Omental fat pad (tissue), 4 donors: ENCODE measurements around the gene CDC42BPB. TPM values are rescaled to one million over a fixed set of nuclear protein-coding genes. Genes with fewer than 3 reads are reported as not detected.

ENCODE experiments used
- ATAC-seq: fragments of 150-250 bp; one replicate; pipeline ENCODE4 v1.9.1; 2016; ENCODE audit warnings: mild to moderate bottlenecking, moderate library complexity; ENCODE audit not compliant: low FRiP score
- DNase-seq: peaks from one replicate; pipeline ENCODE4 v3.0.0-alpha.2; 2019; ENCODE audit warnings: low spot score
- total RNA-seq, 4 donors: library from RNA; depleted of rRNA; stranded (reverse); fragments of >200 nt; gene quantifications; one replicate each; pipeline ENCODE4 v1.1.0, GENCODE V29; 2016
- TF ChIP-seq, protein P1 (sequence below), 3 donors: fragments of 450-650 bp; IDR thresholded peaks; one replicate each; pipeline ENCODE4 v1.5.1; 2016 to 2017; ENCODE audit warnings: antibody characterized with exemption in 3 of 3, mild to moderate bottlenecking in 3 of 3, moderate library complexity in 2 of 3

The CDC42BPB gene
- total RNA-seq, 4 donors from 2014 or later, result 63.7 to 131 (median 113) TPM

DNA sequence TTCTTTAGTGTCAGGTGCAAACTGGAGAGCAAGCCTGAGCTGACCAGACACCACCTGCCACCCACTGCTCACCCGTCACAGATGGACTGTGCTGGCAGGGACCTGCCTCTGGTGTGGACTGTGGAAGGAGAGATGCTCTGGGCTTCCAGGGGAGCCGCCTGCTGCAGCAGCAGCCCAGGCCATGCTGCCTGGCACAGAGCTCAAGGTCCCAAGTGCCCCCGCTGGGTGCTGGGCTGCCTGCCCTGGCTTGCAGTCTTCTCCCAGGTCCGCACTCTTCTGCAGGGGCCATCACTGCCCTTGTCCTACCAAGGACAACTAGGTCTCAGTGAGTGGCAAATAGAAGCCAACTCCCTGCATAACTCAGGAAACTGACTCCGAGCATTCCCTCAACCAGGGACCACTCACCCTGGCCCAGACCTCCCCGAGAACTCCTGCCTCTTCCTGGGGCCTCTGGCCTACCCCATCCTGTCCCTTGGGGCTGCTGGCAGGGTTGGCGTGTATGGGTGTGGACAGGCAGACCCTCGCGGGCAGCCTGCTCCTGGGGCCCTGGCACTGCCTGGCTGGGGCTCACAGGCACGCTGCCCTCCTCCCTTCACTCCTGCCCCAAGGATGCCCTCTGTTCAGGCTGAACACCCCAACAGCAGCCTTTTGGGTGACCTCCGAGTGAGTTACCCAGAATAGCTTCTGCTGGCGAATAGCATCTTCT is 125.6 kb downstream of the CDC42BPB start:
- no peak for ATAC-seq

DNA sequence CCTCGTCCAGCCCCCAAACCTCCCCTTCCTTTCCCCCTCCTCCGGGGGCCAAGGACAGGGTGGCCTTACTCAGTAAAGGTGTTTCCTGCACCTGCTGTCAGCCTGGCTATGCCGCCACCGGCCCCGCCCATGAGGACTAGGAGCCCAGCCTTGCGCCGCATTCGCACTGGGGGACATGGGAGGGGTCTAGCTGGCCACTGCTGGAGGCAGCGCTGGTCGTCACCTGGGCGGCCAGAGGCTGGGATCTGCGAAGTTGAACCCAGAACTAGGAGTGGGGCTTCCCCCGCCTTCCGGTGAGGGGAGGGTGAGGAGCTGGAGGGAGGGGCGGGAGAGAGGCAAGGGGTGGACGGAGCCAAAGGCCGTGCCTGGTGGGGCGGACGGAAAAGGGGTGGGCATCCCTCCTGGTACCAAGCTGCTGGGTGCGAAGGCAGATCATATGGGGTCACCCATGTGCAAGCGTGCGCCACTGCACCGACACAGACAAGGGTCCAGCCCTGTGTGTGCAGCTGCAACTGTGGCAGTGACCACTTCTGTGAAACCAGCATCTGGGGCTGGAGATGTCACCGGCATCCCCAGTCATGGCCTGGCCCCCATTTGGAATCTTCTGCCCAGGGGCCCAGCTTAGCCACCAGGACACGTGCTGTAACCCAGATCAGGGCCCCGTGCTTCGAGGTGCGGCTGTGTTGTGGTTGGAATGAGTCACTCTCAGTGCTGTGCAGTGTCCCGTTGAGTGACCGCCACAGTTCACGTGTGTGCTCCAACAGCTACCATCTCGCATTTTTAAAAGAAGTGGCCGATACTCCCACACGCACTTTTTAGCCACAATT is 126.4 kb downstream of the CDC42BPB start:
- ATAC-seq (no peak), DNase-seq (no peak)
- TF ChIP-seq, protein P1, sequence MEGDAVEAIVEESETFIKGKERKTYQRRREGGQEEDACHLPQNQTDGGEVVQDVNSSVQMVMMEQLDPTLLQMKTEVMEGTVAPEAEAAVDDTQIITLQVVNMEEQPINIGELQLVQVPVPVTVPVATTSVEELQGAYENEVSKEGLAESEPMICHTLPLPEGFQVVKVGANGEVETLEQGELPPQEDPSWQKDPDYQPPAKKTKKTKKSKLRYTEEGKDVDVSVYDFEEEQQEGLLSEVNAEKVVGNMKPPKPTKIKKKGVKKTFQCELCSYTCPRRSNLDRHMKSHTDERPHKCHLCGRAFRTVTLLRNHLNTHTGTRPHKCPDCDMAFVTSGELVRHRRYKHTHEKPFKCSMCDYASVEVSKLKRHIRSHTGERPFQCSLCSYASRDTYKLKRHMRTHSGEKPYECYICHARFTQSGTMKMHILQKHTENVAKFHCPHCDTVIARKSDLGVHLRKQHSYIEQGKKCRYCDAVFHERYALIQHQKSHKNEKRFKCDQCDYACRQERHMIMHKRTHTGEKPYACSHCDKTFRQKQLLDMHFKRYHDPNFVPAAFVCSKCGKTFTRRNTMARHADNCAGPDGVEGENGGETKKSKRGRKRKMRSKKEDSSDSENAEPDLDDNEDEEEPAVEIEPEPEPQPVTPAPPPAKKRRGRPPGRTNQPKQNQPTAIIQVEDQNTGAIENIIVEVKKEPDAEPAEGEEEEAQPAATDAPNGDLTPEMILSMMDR (IDR thresholded peaks at IDR 0.05), result no peak

More for the DNA sequence above, 125.6 kb downstream of the CDC42BPB start:
- TF ChIP-seq, protein P1 (IDR thresholded peaks at IDR 0.05), result no peak
- no peak for DNase-seq

DNA sequence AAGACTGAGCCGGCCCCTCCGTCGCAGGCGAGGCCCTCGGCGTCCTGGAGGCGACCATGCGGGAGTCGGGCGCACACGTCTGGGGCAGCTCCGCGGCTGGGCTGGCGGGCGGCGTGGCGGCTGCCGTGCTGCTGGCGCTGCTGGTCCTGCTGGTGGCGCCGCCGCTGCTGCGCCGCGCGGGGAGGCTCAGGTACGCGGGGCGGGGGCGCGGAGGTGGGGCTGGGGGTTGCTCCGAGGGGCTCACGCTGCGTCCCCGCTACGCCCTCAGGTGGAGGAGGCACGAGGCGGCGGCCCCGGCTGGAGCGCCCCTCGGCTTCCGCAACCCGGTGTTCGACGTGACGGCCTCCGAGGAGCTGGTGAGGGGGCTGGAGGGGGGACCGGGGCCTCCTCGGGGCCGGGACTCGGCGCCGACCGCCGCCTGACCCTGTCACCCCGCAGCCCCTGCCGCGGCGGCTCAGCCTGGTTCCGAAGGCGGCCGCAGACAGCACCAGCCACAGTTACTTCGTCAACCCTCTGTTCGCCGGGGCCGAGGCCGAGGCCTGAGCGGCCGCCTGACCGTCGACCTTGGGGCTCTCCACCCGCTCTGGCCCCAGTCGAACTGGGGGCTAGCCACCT is 127.1 kb downstream of the CDC42BPB start:
- ATAC-seq, result no peak
- no peak for DNase-seq
- TF ChIP-seq, protein P1 (IDR thresholded peaks at IDR 0.05), result no peak

DNA sequence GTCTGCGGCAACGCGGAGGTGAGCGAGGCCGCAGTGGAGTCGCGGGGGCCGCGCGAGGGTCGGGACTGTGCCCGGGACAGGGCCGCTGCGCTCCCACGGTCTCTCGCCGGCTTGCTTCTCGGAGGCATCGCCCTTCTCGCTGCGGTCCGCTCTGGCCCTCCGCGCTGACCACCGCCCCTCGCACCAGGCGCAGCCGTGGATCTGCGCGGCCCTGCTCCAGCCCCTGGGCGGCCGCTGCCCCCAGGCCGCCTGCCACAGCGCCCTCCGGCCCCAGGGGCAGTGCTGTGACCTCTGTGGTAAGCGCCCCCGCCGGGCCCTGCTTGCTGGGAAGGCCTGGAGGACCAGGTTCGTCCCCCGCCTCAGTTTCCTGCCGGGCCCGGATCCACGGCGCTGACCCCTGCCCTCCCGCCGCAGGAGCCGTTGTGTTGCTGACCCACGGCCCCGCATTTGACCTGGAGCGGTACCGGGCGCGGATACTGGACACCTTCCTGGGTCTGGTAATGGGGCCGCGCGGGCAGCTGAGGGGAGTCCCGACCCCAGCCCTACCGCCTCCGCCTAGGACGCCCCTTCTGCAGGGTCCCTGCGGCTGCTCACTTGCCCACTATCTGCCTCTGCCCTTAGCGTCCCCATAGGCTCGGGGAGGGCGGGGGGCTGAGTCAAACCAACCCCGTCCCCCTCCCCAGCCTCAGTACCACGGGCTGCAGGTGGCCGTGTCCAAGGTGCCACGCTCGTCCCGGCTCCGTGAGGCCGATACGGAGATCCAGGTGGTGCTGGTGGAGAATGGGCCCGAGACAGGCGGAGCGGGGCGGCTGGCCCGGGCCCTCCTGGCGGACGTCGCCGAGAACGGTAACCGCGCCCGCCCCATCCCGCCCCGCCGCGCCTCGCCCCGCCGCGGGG is 127.9 kb downstream of the CDC42BPB start:
- TF ChIP-seq, protein P1 (IDR thresholded peaks at IDR 0.05), result no peak
- ATAC-seq, result no peak
- DNase-seq, result no peak

DNA sequence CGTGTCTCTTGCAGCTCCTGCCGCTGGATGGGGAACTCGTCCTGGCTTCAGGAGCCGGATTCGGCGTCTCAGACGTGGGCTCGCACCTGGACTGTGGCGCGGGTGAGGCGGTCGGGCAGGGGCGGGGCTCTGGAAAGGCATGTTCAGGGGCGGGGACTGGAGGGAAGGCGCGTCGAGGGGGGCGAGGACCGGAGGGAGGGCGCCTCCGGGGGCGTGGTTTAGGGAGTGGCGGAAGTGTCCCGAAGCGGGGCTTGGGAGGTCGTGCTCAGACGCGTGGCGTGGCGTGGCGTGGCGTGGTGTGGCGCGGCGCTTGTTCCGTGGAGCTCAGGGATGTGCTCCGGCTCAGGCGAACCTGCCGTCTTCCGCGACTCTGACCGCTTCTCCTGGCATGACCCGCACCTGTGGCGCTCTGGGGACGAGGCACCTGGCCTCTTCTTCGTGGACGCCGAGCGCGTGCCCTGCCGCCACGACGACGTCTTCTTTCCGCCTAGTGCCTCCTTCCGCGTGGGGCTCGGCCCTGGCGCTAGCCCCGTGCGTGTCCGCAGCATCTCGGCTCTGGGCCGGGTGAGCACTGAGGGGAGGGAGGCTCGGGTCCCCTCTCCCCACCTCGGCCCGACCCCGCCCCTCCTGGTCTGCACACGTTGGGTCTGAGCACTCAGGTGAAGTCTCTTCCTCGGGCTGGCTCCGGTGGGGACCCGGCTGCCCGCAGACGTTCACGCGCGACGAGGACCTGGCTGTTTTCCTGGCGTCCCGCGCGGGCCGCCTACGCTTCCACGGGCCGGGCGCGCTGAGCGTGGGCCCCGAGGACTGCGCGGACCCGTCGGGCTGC is 128.7 kb downstream of the CDC42BPB start:
- ATAC-seq (peak; percentile 80), DNase-seq (peak; percentile 46)
- TF ChIP-seq, protein P1 (IDR thresholded peaks at IDR 0.05), result no peak
